CD4-positive, alpha-beta T cell treated with Interleukin-4 for 4 hours (primary cell): Measurements from ENCODE around the gene RCCD1.

Experiments used
- DNase-seq: peaks from one replicate; pipeline ENCODE4 v3.0.0-alpha.2; 2020

RCCD1 gene

DNA sequence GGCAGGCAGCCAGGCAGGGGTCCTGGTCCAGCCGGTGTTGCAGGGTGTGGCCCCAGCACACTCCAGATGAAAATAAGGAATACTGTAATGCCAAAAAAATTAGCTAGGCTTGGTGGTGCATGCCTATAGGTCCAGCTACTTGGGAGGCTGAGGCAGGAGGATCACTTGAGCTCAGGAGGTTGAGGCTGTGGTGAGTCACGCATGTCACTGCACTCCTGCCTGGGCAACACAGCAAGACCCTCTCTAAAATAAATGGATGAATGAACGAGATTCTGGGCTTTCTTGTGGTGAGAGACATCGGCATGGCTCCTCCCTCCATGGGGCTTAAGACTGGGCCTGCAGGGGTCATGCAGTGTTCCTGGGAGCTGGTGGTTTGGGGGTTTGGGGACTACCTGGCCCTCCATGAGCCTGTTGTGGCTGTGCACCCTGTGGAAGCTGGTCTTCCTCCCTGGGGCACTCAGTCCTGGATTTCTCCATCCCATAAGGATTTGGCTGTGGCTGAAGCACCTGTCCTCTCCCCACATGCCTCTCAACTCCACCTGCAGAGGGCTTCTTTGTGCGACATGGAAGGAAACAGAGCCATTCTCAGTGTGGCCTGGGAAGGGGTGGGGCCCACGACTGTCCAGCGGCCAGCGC lies 7.6 kb upstream of the RCCD1 start:
- no peak for DNase-seq

DNA sequence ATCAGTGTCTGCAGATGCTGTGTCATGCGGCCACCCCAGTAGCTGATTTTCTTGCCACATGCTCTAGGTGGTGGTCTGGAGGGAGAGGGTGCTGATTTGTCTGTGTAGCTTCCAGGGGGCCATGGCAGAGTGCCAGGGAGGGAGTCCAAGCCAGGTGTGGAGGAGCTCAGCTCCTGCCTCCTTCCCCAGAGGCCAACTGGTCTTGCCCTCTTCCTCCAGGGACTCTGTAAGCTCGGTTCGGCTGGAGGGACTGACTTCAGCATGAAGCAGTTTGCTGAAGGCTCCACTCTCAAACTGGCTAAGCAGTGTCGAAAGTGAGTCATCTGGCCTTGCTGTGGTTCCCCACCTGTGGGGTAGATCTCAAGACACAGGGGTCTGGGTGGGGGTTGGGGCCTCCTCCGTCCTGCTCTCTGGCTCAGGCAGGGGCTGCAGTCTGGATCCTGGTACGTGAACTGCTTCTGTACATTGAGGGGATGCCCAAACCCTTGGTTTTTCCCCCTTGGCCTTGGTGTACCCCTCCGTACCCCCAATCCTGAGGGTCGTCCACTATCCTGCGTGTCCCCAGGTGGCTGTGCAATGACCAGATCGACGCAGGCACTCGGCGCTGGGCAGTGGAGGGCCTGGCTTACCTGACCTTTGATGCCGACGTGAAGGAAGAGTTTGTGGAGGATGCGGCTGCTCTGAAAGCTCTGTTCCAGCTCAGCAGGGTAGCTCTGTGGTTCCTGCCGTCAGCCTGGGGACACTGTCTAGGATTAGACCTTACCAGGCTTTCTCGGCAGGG lies 6.9 kb upstream of the RCCD1 start:
- no peak for DNase-seq

DNA sequence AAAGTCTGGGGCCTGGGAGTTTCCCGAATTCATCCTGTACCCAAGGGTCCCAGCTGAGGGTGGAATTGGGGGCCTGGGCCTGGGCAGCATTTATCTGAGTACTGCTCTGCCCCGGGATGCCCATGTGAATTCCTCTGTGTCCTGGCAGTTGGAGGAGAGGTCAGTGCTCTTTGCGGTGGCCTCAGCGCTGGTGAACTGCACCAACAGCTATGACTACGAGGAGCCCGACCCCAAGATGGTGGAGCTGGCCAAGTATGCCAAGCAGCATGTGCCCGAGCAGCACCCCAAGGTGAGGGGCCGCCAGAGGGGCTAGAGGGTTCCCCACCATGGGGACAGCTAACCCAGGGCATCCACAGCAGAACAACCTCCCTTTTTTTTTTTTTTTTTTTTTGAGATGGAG lies 6.2 kb upstream of the RCCD1 start:
- DNase-seq, result no peak

DNA sequence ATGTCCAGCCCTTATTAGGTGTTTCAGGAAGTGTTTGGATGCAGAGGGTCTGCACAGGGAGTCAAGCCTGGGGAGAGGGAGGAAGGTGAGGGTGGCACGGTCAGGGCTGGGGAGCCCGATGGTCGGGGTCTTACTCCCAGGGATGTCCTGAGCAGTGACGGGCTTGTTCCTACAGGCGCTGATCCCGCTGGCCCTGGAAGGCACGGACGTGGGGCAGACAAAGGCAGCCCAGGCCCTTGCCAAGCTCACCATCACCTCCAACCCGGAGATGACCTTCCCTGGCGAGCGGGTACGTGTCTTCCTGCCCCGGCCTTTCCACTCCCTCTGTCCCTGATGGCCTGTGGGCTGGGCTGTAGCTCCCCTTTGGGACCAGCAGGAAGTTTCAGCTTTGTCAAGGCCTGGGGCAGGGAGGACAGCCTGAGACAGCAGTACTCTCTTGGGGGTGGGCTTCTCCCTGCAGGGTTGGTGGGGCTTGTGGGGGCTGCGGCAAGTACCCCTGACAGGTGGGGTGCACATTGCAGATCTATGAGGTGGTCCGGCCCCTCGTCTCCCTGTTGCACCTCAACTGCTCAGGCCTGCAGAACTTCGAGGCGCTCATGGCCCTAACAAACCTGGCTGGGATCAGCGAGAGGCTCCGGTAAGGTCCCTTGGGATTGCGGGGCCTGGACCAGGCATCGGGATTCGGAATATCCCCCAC lies 4.6 kb upstream of the RCCD1 start:
- DNase-seq, result no peak

DNA sequence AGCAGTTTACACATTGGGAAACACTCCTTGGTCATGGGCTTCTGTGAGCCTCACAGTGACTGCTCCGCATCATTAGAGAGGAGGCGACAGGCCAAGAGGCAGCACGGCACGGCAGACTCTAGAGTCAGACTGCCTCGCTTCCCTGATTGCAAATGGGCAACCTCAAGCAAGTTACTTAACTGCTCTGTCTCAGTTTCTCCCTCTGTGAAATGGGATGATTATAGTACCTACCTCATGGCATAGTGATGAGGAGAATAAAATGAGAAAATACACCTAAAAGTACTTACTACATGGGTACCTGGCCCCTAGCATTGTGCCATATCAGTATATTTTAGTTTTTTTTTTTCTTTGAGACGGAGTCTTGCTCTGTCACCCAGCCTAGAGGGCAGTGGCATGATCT lies 4.0 kb upstream of the RCCD1 start:
- DNase-seq, result no peak

DNA sequence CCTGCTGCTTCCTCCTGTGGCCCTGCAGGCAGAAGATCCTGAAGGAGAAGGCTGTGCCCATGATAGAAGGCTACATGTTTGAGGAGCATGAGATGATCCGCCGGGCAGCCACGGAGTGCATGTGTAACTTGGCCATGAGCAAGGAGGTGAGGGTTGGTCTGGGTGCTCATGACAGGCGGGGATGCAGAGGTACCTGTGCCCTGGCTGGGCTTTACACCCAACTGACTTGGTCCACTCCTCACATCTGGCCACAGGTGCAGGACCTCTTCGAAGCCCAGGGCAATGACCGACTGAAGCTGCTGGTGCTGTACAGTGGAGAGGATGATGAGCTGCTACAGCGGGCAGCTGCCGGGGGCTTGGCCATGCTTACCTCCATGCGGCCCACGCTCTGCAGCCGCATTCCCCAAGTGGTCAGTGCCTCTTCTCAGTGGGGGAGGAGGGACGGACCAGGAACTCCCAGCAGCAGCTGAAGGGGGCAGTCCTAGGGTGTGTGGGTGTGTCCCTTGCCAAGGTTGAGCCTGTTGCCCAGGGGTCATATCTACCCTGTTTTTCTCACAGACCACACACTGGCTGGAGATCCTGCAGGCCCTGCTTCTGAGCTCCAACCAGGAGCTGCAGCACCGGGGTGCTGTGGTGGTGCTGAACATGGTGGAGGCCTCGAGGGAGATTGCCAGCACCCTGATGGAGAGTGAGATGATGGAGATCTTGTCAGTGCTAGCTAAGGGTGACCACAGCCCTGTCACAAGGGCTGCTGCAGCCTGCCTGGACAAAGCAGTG lies 1.6 kb upstream of the RCCD1 start:
- no peak for DNase-seq

DNA sequence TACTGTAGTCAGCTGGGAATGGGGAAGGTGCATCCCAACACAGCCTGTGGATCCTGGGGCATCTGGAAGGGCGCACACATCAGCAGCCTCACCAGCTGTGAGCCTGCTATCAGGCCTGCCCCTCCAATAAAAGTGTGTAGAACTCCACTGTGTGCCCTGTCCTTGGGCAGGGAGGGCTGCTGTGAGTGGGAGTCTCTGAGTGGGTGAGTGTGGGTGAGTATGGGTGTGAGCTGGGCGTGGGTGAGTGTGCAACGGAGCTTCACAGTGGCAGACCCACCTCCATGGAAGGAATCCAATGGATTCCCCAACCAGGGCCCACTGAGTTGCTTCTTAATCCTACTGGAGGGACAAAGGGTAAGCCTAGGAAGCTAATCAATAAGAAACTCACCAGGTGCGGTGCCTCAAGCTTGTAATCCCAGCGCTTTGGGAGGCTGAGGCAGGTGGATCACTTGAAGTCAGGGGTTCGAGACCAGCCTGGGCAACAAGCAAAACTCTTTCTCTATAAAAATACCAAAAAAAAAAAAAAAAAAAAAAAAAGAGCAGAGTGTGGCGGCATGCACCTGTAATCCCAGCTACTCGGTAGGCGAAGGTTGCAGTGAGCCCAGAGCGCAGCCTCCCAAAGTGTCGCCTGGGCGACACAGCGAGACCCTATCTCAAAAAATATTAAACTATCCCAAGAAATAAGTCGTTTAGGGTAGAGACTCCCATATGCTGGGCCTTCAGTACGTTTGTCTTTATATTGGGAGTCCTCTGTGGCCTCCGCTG lies 555 bp upstream of the RCCD1 start:
- DNase-seq, result no peak

DNA sequence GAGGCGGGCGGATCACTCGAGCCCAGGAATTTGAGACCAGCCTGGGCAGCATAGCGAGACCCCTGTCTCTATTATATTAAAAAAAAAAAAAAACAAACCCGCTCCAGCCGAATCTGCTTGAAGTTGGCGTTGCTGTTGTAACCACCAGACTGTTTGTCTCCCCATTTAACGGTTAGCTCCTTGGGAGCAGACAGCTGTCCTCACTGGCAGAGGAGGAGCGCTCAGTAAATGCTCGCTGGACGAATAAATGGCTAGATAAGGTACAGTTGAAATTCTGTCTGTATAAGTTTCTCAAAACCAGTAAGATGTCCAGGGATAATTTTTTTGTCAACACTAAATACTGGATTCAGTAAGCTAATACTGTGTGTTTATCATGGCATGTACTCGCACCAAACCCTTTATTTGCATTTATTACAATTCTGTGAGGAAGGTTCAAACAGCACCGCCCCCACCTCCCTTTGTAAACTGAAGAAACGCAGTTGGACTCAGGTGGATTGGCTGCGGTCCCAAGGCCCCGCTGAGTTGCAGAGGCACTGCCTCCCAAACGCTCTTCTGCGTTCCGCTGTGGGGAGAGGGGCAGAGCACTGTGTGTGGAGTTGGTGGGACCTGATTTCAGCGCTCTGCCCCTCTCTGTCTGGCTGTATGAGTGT lies 1.1 kb downstream of the RCCD1 start:
- DNase-seq, result no peak

DNA sequence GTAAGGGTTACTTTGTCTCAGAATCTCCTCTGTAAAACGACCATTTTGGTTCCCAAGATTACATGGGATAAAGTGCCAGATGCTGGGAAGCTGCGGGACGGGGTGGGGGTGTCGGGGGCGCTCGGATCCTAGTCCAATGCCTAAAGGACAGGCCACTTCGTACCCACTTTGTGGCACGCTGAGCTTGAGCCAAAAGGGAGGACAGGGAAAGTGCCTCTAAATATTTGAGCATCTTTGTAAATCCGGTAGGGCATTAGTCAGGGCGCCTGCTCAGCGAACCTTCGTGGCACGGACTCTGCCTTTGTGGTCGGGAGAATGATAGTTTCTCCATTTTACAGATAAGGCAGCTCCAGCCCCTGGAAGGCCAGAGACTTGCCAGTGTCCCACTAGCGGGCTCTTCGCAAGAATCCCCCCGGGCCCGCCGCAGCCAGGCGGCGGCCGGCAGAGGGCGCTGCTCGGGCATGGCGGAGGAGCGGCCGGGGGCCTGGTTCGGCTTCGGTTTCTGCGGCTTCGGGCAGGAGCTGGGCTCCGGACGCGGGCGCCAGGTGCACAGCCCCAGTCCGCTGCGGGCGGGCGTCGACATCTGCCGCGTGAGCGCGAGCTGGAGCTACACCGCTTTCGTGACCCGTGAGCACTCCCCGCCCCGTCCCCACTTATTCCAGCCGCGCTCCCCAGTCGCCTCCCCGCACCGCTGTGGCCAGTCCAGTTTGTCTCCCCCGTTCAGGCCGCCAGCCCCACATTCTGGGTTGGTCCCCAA lies 1.8 kb downstream of the RCCD1 start:
- peak; percentile 42 for DNase-seq

DNA sequence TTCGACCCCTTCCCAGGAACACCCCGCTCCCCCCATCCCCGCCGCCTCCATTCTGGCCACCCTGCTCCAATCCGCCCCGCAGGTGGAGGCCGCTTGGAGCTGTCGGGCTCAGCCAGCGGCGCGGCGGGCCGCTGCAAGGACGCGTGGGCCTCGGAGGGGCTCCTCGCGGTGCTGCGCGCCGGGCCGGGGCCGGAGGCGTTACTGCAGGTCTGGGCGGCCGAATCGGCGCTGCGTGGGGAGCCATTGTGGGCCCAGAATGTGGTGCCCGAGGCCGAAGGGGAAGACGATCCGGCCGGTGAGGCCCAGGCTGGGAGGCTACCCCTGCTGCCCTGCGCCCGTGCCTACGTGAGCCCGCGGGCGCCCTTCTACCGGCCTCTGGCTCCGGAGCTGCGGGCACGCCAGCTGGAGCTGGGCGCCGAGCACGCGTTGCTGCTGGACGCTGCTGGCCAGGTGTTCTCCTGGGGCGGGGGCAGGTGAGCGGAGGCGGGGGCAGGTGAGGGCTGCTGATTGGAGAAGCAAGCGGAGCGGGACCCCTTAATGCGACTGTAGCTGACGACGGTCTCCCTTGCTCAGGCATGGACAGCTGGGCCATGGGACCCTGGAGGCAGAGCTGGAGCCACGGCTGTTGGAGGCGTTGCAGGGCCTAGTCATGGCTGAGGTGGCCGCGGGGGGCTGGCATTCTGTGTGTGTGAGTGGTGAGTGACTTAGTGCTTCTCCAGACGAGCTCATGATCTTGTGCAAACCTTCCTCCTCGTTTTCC lies 2.5 kb downstream of the RCCD1 start:
- no peak for DNase-seq

DNA sequence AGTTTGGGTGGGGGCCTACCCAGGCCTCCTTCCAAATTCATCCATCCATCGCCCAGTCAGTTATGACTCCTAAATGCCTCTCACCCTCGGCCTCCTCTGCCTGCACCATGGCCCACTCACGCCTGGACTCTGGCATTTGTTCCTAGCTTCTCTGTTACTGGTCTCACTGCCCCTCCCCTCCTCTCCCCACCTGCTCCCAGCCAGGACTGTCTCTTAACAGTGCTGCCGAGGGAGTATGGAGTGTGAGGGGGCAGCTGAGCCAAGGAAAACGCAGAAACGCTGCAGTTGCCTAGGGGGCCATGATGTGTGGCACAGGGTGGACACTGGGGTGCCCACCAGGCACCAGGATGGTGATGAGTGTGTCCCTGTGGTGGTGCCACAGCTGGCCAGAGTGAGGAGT lies 3.1 kb downstream of the RCCD1 start:
- no peak for DNase-seq

DNA sequence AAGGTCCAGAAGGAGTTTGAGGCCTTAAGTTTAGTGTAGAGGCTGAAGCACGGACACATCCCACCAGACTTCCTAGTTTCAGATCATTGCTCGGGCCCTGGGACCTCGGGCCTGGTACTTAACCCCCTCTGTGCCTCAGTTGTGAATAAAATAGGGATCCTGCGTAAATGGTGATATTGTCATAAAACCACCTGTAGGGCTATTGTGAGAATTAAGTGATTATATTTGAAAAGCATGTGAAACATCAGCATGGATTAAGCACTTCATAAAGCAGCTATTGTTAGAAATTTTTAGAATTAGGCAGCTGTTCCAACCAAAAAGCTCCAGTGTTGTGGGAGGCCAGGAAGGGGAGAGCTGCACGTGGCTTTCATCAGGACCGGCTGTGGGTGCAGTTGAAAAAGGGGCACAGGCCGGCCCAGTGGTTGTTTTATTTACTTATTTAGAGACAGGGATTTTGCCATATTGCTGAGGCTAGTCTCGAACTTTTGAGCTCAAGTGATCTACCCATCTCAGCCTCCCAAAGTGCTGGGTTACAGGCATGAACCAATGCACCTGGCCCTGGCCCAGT lies 4.4 kb downstream of the RCCD1 start:
- no peak for DNase-seq

DNA sequence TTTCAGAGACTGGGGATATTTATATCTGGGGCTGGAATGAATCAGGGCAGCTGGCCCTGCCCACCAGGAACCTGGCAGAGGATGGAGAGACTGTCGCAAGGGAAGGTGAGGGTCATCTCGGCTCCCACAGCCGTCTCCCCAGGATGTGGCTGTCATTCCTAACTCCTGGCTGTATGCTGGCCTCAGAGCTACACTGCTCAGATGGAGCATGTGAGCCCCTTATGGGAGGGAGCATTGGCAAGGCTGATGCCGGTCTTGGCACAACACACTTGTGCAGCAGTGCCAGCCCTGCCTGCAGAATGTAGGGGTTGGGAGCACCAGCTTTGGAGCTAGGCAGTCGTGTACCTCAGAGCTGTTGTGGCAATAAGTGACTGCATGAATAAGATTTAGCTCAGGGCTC lies 5.2 kb downstream of the RCCD1 start:
- DNase-seq, result no peak

DNA sequence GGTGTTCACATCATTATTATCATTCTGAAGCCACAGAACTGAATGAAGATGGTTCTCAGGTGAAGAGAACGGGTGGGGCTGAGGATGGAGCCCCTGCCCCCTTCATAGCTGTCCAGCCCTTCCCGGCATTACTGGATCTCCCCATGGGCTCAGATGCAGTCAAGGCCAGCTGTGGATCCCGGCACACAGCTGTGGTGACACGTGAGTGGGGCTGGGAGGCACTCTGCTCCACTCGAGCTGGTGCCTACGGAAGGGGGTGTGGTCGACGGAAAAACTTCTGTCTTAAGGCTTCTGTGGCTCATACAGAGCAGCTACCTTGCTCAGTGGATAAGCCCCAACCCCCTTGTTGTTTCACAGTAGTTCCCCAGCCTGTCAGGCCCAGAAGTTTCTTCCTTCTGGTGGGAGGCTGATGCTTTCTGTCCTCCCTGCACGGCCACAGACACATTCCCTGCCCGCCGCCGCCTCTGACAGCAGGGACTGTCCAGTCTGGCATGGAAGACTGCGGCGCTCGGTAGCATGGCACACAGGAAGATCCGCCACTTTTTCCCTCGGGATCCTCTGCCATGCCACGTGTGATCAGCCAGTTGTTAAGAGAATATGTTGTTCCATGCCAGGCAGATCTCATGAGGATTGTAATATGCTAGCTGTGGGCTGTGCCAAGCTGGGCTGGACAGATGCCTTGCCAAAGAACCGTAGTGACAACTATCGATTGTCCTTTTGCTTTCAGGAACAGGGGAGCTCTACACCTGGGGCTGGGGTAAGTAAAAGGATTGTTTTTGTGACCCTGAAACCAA lies 5.8 kb downstream of the RCCD1 start:
- no peak for DNase-seq

DNA sequence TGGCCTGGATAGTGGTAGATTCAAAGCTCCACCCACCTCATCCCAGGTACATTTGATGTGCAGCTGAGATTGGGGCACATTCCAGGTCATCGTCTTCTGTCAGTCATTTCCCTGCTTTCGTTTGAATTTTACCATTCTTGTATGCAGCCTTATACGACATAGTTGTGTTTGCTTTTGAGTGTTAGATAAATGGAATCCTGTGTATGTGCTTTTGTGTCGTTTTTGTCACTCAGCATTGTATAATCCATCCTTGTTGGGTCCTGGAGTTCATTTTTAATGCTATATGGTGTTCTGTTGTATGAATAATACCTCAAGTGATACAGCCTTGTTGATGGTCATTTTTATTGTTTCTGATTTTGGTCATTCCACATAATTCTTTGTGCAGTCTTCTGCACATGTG lies 7.3 kb downstream of the RCCD1 start:
- DNase-seq, result no peak

DNA sequence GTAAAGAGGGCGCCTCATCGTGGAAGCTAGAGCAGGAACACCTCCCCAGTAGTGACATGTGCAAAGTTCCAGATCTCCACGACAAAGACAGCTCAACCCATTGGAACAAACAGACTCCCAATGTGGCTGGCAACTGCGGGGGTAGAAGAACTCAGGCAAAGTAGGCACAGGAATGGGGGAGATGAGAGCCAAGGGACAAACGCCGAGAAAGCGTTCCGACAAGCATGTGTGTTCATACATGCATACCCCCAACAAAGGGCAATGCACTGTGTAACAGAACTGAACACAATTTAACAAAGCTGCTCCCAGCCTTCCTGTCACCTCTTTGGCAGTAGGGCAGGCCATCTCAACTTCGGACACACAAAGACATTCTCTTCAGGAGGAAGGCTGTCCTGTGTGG lies 11.6 kb downstream of the RCCD1 start:
- no peak for DNase-seq

DNA sequence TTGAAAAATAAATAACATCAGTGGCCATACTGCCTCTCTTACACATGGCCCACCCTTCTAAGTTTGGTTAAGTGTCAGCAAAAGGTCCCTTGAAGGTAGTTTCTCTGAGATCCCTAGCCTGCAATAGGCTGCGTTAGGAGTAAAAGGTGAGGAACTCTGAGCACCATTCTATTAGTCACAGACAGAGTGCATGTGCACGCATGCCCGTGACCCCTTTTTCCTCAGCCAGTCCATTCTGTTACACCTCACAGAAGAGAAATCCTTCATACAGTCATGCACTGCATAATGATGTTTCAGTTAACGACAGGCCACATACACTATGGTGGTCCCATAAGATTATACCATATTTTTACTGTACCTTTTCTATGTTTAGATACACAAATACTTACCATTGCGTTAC lies 12.5 kb downstream of the RCCD1 start:
- no peak for DNase-seq

DNA sequence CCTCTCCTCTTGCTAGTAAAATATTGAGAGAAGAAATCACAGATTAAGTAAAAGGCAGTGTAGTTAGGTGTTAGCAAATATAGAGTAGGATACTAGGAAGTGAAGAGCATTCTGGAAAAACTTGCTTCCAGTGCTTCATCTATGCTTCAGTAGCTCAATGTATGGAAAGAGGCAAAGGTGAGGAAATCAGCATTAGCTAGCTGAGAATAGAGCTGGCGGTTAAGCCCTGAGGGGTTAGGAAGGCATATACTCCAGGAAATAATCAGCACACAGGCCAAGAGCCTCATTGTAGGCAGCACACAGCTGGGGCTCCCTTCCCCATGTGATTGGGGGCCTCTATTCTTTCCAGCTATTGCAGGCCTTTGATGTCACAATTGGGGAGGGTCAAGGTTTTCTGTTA lies 13.8 kb downstream of the RCCD1 start:
- DNase-seq, result no peak

DNA sequence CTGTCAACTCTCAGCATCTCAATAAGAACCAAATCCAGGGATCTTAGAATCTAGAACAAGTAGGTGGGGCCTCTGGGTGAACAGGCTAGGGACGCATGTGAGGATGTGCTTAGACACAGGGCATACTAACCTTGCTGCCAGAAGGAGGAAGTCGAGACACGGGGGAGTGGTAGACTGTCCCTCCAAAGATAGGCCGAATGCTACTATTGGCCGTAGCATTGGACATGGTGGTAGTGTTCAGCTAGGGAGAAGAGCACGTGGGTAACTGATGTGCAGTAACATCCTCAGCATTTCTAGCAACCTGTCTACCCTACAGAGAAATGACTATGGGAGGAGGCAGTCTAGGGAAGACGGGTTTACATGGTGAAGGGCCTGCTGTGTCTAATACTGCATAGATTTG lies 15.6 kb downstream of the RCCD1 start:
- no peak for DNase-seq
